Neuron (in vitro differentiated cells): ENCODE data around the gene GTPBP3.

Experiments
- H2AFZ ChIP-seq: one replicate; pipeline ENCODE4 v1.6.1; 2013; ENCODE audit warnings: low read depth, mild to moderate bottlenecking, inconsistent platforms, low read length, moderate library complexity
- H3K27me3 ChIP-seq: one replicate; pipeline ENCODE4 v1.6.1; 2013; ENCODE audit warnings: low read length; ENCODE audit not compliant: insufficient read depth
- H3K36me3 ChIP-seq: one replicate; pipeline ENCODE4 v1.6.1; 2013; ENCODE audit warnings: low read length; ENCODE audit not compliant: insufficient read depth
- H3K4me1 ChIP-seq: one replicate; pipeline ENCODE4 v1.6.1; 2013; ENCODE audit warnings: low read length; ENCODE audit not compliant: insufficient read depth
- H3K4me3 ChIP-seq: 2 replicates; pipeline ENCODE4 v1.5.1; 2013; ENCODE audit warnings: mild to moderate bottlenecking, low read length, moderate library complexity
- H3K9me3 ChIP-seq: one replicate; pipeline ENCODE4 v1.6.1; 2013; ENCODE audit warnings: low read length

The GTPBP3 gene

DNA sequence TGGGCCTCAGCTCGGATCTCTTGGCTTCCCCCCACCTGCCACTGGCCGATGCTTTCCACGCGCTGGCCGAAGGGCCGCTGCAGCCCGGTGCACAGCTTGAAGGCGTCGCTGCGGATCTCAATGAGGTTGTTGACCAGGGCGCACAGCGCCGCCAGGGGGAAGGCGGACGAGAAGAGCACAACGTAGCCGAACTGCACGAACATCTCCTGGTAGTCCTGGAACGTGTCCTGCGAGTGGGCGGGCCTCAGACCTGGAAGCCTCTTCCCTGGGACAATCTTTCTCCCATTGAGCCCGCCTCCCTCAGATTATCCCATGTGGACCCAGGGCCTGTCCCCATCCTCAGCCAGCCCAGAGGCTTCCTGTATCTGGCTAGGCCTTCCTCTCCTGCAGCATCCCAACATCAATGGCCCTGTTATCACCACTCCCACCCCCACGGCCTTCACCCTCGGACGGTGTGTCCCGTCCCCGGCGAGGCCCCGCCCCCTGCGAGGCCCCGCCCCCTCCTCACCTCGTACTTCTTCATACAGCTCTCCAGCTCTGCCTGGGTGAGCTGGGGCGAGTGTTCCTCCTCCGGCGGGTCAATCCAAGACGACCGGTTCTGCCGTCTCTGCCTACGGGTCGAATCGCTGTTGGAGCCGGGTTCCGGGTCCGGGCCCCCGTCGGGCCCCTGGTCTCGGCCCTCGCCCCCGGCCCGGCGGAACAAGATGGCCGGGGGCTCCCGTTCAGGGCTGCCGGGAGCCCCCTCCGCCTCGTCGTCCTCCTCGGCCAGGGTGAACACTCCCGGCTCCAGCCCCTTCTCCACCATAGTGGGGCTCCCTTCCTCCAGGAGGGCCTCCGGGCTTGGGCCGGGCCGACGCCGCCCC is 9.5 kb upstream of the GTPBP3 start:
- Histone ChIP-seq H3K4me1 (no peaks in the 10 kb centered on the region), H3K36me3 (peaks cover 60% of the 10 kb centered on the region), H3K27me3 (no peaks in the 10 kb centered on the region), H3K4me3 (no peak overlapping the region), H3K9me3 (no peaks in the 10 kb centered on the region), H2AFZ (no peak overlapping the region)

DNA sequence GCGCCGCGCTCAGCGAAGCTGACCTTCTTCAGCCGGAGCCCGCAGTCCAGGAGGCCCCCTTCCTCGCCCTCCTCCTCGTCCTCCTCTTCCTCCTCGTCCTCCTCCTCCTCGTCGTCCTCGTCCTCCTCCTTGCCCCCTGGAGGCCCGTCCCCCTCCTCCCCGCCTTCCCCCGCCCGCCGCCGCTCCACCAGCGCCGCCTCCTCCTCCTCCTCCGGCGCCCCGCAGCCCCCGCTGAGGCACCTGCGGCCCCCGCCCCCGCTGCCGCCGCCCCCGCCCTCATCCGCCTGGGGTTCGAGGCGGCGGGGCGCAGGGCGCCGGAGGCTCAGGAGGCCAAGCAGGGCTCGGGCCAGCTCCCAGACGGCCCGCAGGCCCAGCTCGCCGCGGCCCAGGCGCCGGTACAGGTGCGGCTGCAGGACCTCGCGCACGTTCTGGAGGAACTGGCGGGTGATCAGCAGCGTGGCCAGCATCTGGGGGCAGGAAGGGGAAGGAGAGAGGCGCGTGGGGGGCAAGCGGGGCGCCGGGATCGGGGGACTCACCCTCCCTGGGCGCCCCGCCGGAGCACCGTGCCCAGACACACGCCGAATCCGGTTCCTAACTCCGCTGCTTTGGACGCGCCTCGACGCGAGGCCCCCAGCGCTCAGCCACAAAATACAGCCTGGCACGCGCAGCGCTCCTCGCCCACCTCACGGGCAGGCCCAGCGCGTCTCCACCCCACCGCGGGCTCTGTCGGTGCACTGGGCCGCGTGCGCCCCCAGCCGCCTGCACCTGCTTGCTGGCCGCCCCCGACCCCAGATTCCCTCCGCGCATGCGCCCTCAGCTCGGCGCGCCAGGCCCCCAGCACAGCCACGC is 8.6 kb upstream of the GTPBP3 start:
- Histone ChIP-seq H3K9me3 (no peaks in the 10 kb centered on the region), H3K4me3 (no peak overlapping the region), H2AFZ (no peak overlapping the region), H3K27me3 (no peaks in the 10 kb centered on the region), H3K4me1 (peaks cover 2% of the 10 kb centered on the region), H3K36me3 (peaks cover 64% of the 10 kb centered on the region)

DNA sequence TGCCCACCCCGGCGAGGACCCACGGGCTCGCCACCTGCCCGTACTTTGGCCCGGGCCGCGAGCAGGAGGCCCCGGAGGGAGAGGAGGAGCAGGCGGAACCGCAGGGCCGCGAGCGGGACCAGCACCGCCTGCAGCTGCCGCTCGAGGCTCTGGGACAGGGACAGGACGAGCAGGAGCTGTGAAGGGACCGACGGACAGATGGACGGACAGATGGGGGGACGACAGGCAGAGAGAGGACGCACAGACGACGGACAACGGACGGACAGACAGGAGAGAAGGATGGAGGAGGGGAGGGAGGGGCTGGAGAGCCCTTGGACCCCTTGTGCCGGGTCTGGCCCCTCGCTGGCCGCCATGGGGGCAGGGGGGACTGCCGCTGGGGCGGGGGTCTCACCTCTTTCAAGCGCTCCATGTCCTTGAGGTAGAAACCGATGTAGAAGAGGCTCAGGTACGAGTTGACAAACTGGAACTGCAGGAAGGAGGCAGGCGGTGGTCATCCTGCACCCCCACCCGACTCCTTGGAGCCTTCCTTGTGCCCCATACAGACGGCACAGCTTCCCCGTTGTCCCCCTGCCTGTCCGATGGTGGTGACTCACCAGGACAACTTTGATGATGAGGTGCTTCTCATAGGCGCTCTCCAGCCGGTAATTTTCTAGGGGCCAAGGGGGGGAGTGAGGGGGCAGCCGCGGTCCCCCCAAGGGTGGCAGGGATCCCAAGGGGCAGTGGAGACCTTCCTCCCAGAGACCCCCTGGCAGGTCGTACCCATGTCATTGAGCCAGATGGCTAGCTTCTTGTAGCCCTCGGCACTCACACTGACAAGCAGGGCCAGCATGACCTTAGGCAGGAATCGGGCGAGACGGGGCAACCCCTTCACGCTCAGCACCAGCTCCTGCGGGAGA is 7.7 kb upstream of the GTPBP3 start:
- Histone ChIP-seq H2AFZ (no peak overlapping the region), H3K36me3 (peaks cover 58% of the 10 kb centered on the region), H3K27me3 (no peaks in the 10 kb centered on the region), H3K4me3 (no peak overlapping the region), H3K9me3 (no peaks in the 10 kb centered on the region), H3K4me1 (peaks cover 3% of the 10 kb centered on the region)

DNA sequence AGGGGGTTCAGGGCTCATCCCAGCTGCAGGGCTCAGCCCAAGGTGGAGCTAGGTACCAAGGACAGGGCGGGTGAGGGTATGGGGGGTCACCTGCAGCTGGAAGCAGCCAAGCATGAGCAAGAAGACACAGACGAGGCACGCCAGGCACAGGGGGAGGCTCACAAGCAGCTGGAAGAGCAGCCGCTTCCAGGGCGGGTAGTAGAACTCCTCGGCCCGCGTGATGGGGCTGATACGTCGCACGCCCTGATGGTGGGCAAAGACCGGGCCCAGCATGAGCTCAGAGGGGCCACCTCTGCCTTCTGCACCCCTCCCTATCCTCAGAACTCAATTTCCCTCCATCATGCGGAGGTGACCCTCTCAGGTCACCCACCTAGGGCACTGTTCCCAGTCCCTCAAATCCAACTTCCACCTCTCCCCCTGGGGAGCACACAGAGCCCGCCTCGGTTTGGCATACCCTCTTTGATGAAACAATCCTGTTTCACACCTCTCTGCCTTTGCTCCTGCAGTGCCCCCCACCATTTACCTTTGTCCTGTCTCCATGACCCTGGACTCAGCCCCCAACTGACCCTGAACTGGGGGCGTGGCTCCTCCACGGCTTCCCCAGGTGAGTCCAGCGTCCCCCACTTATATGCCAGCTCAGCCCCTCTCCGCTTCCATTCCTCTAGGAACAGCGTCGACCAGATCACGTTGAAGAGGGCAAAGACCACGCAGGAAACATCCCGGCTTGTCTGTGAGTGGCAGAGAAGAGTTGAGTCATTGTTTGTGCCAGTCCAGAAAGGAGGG is 6.9 kb upstream of the GTPBP3 start:
- no peaks in the 10 kb centered on the region for H3K9me3 ChIP-seq
- H3K36me3 ChIP-seq = peaks cover 50% of the 10 kb centered on the region
- H3K4me1 ChIP-seq = peaks cover 8% of the 10 kb centered on the region
- no peak overlapping the region for H2AFZ ChIP-seq
- H3K4me3 ChIP-seq = no peak overlapping the region
- no peaks in the 10 kb centered on the region for H3K27me3 ChIP-seq

DNA sequence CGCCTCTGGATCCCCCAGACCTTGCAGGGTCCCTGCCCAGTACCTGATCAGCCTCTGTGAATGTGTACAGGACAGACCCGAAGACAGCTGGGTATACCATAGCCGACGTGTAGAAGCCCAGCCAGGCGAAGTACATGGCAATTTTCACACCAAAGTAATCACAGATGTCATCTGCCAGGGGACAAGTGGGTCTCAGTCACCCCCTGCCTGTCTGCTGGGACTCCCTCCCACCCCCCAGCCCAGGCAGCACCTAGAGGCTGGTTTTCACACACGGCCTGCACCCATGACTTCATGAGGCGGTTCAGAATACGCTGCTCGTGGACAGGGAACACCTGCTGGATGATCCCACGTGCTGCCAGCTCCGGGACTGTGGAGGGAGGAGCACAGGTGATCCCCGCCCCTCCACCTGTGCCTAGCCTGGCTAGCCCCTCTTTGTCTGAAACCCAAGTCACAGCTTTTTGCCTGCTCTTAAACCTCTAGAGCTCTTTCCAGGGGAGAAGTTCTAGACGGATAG is 6.3 kb upstream of the GTPBP3 start:
- no peak overlapping the region for H2AFZ ChIP-seq
- no peaks in the 10 kb centered on the region for H3K9me3 ChIP-seq
- peaks cover 45% of the 10 kb centered on the region for H3K36me3 ChIP-seq
- no peak overlapping the region for H3K4me3 ChIP-seq
- H3K4me1 ChIP-seq = peaks cover 8% of the 10 kb centered on the region
- H3K27me3 ChIP-seq = no peaks in the 10 kb centered on the region

DNA sequence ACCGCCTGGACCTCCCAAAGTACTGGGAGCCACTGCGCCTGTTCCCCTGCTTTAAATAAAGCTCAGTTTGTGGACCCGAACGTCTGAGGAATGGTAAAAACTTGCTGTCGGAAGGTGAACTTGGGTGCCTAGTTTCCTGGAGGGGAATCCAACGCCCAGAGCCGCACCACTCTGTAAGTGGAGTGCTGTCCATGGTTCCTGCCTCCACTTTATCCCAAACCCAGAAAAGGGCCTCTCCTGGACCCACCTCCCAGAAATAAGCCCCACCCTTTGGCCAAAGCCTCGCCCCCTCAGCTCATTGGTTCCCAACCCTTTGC is 5.0 kb upstream of the GTPBP3 start:
- Histone ChIP-seq H3K4me1 (peaks cover 8% of the 10 kb centered on the region), H3K27me3 (no peaks in the 10 kb centered on the region), H2AFZ (no peak overlapping the region), H3K36me3 (peaks cover 37% of the 10 kb centered on the region), H3K9me3 (no peaks in the 10 kb centered on the region), H3K4me3 (no peak overlapping the region)

DNA sequence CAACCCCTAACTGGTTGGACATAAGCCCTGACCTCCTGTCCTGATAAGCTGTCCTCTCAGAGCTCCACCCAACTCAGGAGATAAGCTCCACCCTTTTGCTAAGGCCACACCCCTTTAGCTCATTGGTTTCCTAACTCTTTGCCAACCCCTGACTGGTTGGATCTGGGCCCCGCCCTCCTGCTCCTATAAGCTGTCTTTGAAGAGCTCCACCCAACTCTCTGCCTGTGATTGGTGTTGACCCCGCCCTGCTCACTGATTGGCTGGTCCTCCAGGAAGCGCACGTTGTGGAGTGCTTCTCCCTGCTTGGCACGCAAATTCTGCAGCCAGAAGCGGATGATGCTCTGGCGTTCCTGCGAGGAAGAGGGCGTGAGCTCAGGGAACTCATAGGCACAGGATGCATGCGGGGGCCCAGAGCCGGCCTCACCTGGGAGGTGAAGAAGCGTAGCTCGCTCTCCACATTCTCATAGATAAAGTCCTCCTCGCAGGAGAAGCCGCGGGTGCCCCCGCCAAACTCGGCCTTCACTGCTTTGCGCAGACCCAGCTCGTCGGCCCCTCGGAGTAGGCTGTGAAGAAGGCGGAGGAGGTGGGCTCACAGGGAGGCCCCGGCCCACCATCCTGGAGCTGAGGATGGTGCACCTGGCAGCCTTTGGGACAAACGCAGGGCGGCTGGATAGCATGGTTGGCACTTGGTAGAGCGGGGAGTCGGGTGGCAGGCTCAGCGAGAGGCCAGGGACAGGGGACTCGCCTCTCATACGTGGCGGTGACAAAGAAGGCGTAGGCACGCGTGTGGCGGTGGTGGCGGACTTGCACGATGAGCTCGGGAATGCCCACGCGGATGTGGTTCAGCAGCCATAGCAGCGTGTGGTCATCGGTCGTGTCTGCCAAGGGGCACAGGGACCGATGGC is 4.4 kb upstream of the GTPBP3 start:
- H3K4me1 ChIP-seq = peaks cover 11% of the 10 kb centered on the region
- H2AFZ ChIP-seq = no peak overlapping the region
- peaks cover 31% of the 10 kb centered on the region for H3K36me3 ChIP-seq
- no peaks in the 10 kb centered on the region for H3K27me3 ChIP-seq
- no peak overlapping the region for H3K4me3 ChIP-seq
- no peaks in the 10 kb centered on the region for H3K9me3 ChIP-seq

DNA sequence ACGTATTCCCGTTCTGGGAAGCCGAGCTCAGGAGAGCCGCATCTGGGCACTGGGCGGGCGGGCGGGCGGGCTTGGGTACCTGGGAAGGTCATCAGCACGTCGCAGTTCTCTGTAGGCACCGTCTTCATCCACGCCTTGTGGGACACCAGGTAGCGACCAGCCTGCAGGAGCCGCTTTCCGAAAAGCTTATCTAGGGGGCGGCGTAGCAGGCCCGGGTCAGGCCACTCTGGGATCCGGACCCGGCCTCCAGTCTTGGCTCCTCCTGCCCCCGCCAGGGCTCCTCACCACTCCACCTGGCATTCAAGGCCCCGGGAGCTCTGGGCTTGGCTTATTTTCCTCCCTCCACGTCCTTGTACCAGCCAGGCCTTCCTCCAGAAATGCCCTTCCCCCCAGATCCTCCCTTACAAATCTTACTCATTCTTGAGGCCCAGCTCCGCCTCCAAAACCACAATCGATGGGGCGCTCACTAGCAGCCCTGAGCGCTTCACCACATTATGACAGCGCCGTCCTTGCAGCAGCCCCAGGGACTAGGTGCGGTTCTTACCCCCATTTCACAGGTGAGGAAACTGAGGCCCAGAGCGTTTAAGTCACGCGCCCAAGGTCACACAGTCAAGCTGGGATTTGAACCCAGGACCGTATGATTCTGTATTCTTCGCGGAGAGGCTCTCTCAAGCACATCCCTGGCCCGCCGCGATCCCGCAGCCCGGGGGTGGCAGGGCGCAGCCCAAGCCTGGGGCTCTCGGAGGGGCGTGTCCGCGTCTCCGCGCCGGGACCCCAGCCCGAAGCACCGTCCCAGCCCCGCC is 3.5 kb upstream of the GTPBP3 start:
- Histone ChIP-seq H3K27me3 (no peaks in the 10 kb centered on the region), H2AFZ (peak overlapping the region; percentile 77), H3K4me3 (peak overlapping the region; percentile 61), H3K9me3 (no peaks in the 10 kb centered on the region), H3K4me1 (peaks cover 17% of the 10 kb centered on the region), H3K36me3 (peaks cover 28% of the 10 kb centered on the region)

DNA sequence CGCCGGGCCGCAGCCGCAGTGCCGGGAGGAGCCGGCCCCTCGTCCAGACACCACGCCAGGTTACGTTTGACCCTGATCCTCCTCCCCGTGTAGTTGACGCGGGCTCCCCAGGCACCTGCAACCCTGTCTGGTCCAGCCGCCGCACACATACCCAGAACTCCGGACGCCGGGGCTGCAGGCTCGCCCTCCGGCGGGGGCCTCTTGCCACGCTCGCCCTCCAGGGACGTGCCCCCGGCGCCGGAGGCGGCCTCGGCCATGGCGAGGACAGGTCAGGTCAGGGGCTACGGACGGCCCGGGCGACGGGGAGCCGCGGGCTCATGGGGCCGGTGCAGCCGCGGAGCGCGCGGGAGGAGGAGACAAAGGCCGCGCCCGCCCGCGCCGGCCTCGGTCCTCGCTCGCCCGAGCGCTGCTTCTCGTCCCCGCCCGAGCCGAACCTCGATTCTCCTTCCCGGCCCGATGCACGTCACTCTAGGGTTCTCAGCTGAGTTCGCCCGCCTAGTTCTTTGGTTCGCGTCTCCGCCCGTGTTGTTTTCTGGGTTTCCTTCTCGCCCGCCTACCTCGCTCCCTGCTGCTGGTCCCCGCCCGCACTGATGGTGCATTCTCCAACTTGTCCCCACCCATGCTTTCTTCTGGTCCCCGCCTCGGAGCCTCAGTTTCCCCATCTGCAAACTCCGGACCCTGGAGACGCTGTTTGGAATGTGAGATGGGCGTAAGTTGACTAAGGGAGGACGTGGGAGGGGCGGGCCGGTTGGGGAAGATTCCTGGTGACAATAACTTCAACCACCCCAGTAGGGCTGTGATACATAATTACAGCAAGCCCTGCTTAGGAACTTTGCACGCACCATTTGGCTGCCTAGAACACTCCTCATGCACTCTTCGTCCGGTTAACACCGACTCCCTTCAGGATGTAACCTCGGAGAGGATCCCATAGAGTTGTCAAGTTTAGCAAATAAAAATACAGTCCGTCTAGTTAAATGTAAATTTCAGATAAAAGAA is 2.6 kb upstream of the GTPBP3 start, which contains the start of gene ANO8:
Gene ANO8, minus strand, starts transcription at position 442 of the 996 bp plus-strand sequence. Its CDS starts 185 bp downstream, at position 257.
- Histone ChIP-seq H3K9me3 (no peaks in the 10 kb centered on the region), H3K27me3 (no peaks in the 10 kb centered on the region), H2AFZ (peak within 1 kb of the TSS; percentile 77), H3K4me1 (peaks cover 17% of the 10 kb centered on the region), H3K36me3 (peaks cover 26% of the 10 kb centered on the region), H3K4me3 (peak within 1 kb of the TSS; percentile 61)

DNA sequence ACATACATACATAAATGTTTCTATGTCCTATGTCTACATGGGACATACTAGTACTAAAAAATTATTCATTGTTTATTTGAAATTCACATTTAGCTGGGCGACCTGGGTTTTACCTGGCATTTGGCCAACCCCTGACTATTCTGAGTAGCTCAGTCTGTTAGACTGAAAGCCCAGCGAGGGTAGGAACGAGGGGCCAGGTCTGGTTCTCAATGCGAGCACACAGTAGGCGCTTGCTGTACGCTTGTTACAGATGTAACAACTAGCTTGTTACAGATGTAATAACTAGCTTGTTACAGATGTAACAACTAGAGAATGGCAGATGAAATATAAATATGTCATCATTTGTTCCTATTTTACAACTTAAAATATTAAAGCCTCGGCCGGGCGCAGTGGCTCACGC is 1.8 kb upstream of the GTPBP3 start:
- H3K9me3 ChIP-seq = no peaks in the 10 kb centered on the region
- no peaks in the 10 kb centered on the region for H3K27me3 ChIP-seq
- H2AFZ ChIP-seq = no peak overlapping the region
- H3K4me1 ChIP-seq = peaks cover 17% of the 10 kb centered on the region
- peak overlapping the region; percentile 61 for H3K4me3 ChIP-seq
- H3K36me3 ChIP-seq = peaks cover 18% of the 10 kb centered on the region
